Immature natural killer cell (primary cell): ENCODE results near the gene SSNA1. TPM values are rescaled to one million over a fixed set of nuclear protein-coding genes. Genes with fewer than 3 reads are reported as not detected.

ENCODE experiments used
- DNase-seq, 3 donors: peaks; one replicate each; pipeline ENCODE4 v3.0.0; 2022; ENCODE audit warnings: mixed read lengths in 1 of 3
- H3K27ac Mint-ChIP-seq, 6 donors: one replicate each; pipeline ENCODE4 v1.8.0; 2020; ENCODE audit warnings: mixed read lengths in 6 of 6, mild to moderate bottlenecking in 5 of 6, inconsistent platforms in 4 of 6, moderate library complexity in 3 of 6
- H3K27me3 Mint-ChIP-seq, 3 donors: one replicate each; pipeline ENCODE4 v1.8.0; 2020 to 2021; ENCODE audit warnings: low read depth in 3 of 3, mild to moderate bottlenecking in 3 of 3, mixed read lengths in 3 of 3, moderate library complexity in 3 of 3, inconsistent platforms in 1 of 3
- H3K36me3 Mint-ChIP-seq, 3 donors: one replicate each; pipeline ENCODE4 v1.8.0; 2020; ENCODE audit warnings: mixed read lengths in 3 of 3, inconsistent platforms in 2 of 3, mild to moderate bottlenecking in 2 of 3
- H3K4me1 Mint-ChIP-seq, 2 donors: one replicate each; pipeline ENCODE4 v1.8.0; 2020; ENCODE audit warnings: inconsistent platforms in 2 of 2, mild to moderate bottlenecking in 2 of 2, mixed read lengths in 2 of 2, moderate library complexity in 1 of 2
- H3K4me3 Mint-ChIP-seq, 5 donors: one replicate each; pipeline ENCODE4 v1.8.0; 2020; ENCODE audit warnings: mild to moderate bottlenecking in 5 of 5, mixed read lengths in 5 of 5, inconsistent platforms in 3 of 5, moderate library complexity in 3 of 5
- H3K9me3 Mint-ChIP-seq, 6 donors: one replicate each; pipeline ENCODE4 v1.8.0; 2020; ENCODE audit warnings: mild to moderate bottlenecking in 6 of 6, mixed read lengths in 6 of 6, inconsistent platforms in 4 of 6, moderate library complexity in 3 of 6
- polyA plus RNA-seq, 3 donors: library from polyadenylated mRNA; unstranded; fragments of 300-500 nt; fragmentation: Illumina TruSeq; gene quantifications; one replicate each; pipeline ENCODE4 v1.2.3, GENCODE V29; 2021

Gene SSNA1
- polyA plus RNA-seq, 3 donors from 2014 or later = 164 to 191 (median 181) TPM

- peaks cover 0 to 2% (median 0%) of the 10 kb centered on the region in 3 donors for H3K27me3 Mint-ChIP-seq
- no peaks in the 10 kb centered on the region for H3K4me1 Mint-ChIP-seq
- no peak overlapping the region for H3K27ac Mint-ChIP-seq
- no peaks in the 10 kb centered on the region for H3K36me3 Mint-ChIP-seq
- peaks cover 0 to under 1% (median 0%) of the 10 kb centered on the region in 6 donors for H3K9me3 Mint-ChIP-seq
- DNase-seq = no peak
- H3K4me3 Mint-ChIP-seq = no peak overlapping the region
Measured at GRCh38 chr9:137216188-137216965, 27.9 kb downstream of the SSNA1 start.

- H3K4me3 Mint-ChIP-seq = no peak overlapping the region
- DNase-seq = no peak
- H3K27ac Mint-ChIP-seq = no peak overlapping the region
- H3K27me3 Mint-ChIP-seq = peaks cover 0 to 2% (median 0%) of the 10 kb centered on the region in 3 donors
- H3K9me3 Mint-ChIP-seq = no peaks in the 10 kb centered on the region
- no peaks in the 10 kb centered on the region for H3K4me1 Mint-ChIP-seq
- H3K36me3 Mint-ChIP-seq = no peaks in the 10 kb centered on the region
Measured at GRCh38 chr9:137217276-137218211, 29.1 kb downstream of the SSNA1 start.

- Mint-ChIP-seq H3K9me3 (no peaks in the 10 kb centered on the region), H3K4me1 (peaks cover 0 to 2% of the 10 kb centered on the region in 2 donors), H3K4me3 (no peak overlapping the region), H3K27me3 (peaks cover 0 to 4% (median under 1%) of the 10 kb centered on the region in 3 donors), H3K36me3 (no peaks in the 10 kb centered on the region), H3K27ac (no peak overlapping the region)
- DNase-seq = no peak
Measured at GRCh38 chr9:137218212-137218753, 29.8 kb downstream of the SSNA1 start.

- no peak for DNase-seq
- Mint-ChIP-seq H3K4me1 (peaks cover 0 to 2% of the 10 kb centered on the region in 2 donors), H3K27me3 (peaks cover 0 to 7% (median 4%) of the 10 kb centered on the region in 3 donors), H3K4me3 (no peak overlapping the region), H3K27ac (no peak overlapping the region), H3K9me3 (no peaks in the 10 kb centered on the region), H3K36me3 (no peaks in the 10 kb centered on the region)
Measured at GRCh38 chr9:137218754-137219271, 30.3 kb downstream of the SSNA1 start.

- Mint-ChIP-seq H3K27ac (no peak overlapping the region), H3K36me3 (no peaks in the 10 kb centered on the region), H3K27me3 (peaks cover 0 to 7% (median 4%) of the 10 kb centered on the region in 3 donors), H3K4me1 (peaks cover 0 to 2% of the 10 kb centered on the region in 2 donors), H3K9me3 (no peaks in the 10 kb centered on the region), H3K4me3 (no peak overlapping the region)
- DNase-seq = no peak
Measured at GRCh38 chr9:137219757-137220316, 31.4 kb downstream of the SSNA1 start.

- Mint-ChIP-seq H3K4me3 (peak overlapping the region in 1 of 5 donors; percentile 3), H3K36me3 (no peaks in the 10 kb centered on the region), H3K4me1 (peaks cover 0 to 2% of the 10 kb centered on the region in 2 donors), H3K9me3 (no peaks in the 10 kb centered on the region), H3K27ac (no peak overlapping the region), H3K27me3 (peaks cover 0 to 7% (median 4%) of the 10 kb centered on the region in 3 donors)
- DNase-seq = no peak
Measured at GRCh38 chr9:137220317-137221094, 32.0 kb downstream of the SSNA1 start.

GRCh38 chr9:137221095-137221505, 32.6 kb downstream of the SSNA1 start:
- H3K9me3 Mint-ChIP-seq = no peaks in the 10 kb centered on the region
- peaks cover 0 to 2% of the 10 kb centered on the region in 2 donors for H3K4me1 Mint-ChIP-seq
- DNase-seq = no peak
- H3K27me3 Mint-ChIP-seq = peaks cover 0 to 7% (median 4%) of the 10 kb centered on the region in 3 donors
- H3K27ac Mint-ChIP-seq = no peak overlapping the region
- H3K36me3 Mint-ChIP-seq = no peaks in the 10 kb centered on the region
- peak overlapping the region in 1 of 5 donors; percentile 3 for H3K4me3 Mint-ChIP-seq

- Mint-ChIP-seq H3K27ac (no peak overlapping the region), H3K9me3 (no peaks in the 10 kb centered on the region), H3K4me1 (peaks cover 0 to 2% of the 10 kb centered on the region in 2 donors), H3K27me3 (peaks cover 0 to 7% (median 7%) of the 10 kb centered on the region in 3 donors), H3K4me3 (no peak overlapping the region), H3K36me3 (no peaks in the 10 kb centered on the region)
- DNase-seq = no peak
Measured at GRCh38 chr9:137221506-137222111, 33.1 kb downstream of the SSNA1 start.

GRCh38 chr9:137222190-137223077, 34.0 kb downstream of the SSNA1 start, which contains the start of gene RNF208:
Gene RNF208, minus strand, starts transcription at chr9:137222240. Its CDS starts 1,028 bp downstream, at chr9:137221212.
- no peaks in the 10 kb centered on the region for H3K9me3 Mint-ChIP-seq
- no peaks in the 10 kb centered on the region for H3K36me3 Mint-ChIP-seq
- peak within 1 kb of the TSS; percentile 66 to 83 (median 79) for H3K4me3 Mint-ChIP-seq
- H3K4me1 Mint-ChIP-seq = peaks cover 0 to 2% of the 10 kb centered on the region in 2 donors
- DNase-seq = peak; percentile 11 to 20 (median 15)
- H3K27ac Mint-ChIP-seq = peak within 1 kb of the TSS in 4 of 6 donors; percentile 37 to 85 (median 64)
- peaks cover 0 to 7% (median 7%) of the 10 kb centered on the region in 3 donors for H3K27me3 Mint-ChIP-seq

- peak overlapping the region in 5 of 6 donors; percentile 37 to 85 (median 48) for H3K27ac Mint-ChIP-seq
- DNase-seq = peak; percentile 98 to 99 (median 99)
- peak overlapping the region; percentile 66 to 83 (median 79) for H3K4me3 Mint-ChIP-seq
- no peaks in the 10 kb centered on the region for H3K9me3 Mint-ChIP-seq
- H3K36me3 Mint-ChIP-seq = no peaks in the 10 kb centered on the region
- H3K27me3 Mint-ChIP-seq = peaks cover 0 to 10% (median 7%) of the 10 kb centered on the region in 3 donors
- peaks cover 0 to 2% of the 10 kb centered on the region in 2 donors for H3K4me1 Mint-ChIP-seq
Measured at GRCh38 chr9:137223078-137223970, 34.8 kb downstream of the SSNA1 start.
